ENCODE measurements around the gene GDNF. TPM values are rescaled to one million over a fixed set of nuclear protein-coding genes. Genes with fewer than 3 reads are reported as not detected.
"Not testable (repeated sequence)": the region's sequence is repeated elsewhere in the genome, so short reads cannot be mapped to it uniquely, and the experiment has no call there.

Gene GDNF
- total RNA-seq, 3 donors from 2014 or later (not counting 1 experiment from before 2014, with no cell fraction given) = not detected

DNA sequence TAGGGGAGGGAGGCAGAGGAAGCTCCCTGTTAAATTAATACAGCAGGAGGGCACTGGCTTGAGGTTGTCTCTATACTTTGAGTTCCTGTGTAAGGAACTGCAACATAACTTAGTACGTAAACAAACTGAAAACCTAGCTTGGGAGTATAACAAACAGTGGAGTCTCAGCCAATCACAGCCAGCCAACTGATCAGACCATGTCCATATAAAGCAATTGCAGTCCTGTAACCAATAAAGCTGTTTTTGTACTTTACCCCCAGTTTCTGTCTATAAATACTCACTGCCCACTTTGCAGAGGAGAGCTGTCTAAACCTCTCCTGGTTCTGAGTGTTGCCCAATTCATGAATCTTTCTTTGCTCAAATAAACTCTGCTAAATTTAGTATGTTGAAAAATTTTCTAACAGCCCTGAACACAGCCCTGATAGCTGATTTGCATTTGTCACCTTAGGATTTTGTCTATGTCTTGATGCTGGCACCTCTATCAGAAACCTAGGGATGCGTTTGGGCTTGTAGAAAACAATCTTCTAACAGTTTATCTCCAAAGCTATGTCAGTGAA is 39.9 kb downstream of the GDNF start:
- H3K4me1 ChIP-seq (ENCODE audit: control insufficient read depth, insufficient read depth, low read length) = no peaks in the 10 kb centered on the region
- no peaks in the 10 kb centered on the region for H3K4me1 Mint-ChIP-seq
- DNase-seq (no peak), ATAC-seq (no peak)
- H3K27ac Mint-ChIP-seq = no peak overlapping the region
- TF ChIP-seq, protein P1, sequence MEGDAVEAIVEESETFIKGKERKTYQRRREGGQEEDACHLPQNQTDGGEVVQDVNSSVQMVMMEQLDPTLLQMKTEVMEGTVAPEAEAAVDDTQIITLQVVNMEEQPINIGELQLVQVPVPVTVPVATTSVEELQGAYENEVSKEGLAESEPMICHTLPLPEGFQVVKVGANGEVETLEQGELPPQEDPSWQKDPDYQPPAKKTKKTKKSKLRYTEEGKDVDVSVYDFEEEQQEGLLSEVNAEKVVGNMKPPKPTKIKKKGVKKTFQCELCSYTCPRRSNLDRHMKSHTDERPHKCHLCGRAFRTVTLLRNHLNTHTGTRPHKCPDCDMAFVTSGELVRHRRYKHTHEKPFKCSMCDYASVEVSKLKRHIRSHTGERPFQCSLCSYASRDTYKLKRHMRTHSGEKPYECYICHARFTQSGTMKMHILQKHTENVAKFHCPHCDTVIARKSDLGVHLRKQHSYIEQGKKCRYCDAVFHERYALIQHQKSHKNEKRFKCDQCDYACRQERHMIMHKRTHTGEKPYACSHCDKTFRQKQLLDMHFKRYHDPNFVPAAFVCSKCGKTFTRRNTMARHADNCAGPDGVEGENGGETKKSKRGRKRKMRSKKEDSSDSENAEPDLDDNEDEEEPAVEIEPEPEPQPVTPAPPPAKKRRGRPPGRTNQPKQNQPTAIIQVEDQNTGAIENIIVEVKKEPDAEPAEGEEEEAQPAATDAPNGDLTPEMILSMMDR (IDR thresholded peaks at IDR 0.05) = no peak
- H3K36me3 Mint-ChIP-seq = no peaks in the 10 kb centered on the region
- no peaks in the 10 kb centered on the region for H3K27me3 ChIP-seq (ENCODE audit: control insufficient read depth, insufficient read depth, low read length)
- intact Hi-C loops (cut with micrococcal nuclease) = no loop called here
- no peaks in the 10 kb centered on the region for H3K9me3 ChIP-seq (ENCODE audit: control insufficient read depth, insufficient read depth, low read length)
- no peak overlapping the region for H3K4me3 Mint-ChIP-seq
- no peak overlapping the region for H3K4me3 ChIP-seq (ENCODE audit: low read length)
- H3K36me3 ChIP-seq (ENCODE audit: control insufficient read depth, insufficient read depth, low read length) = no peaks in the 10 kb centered on the region
- WGBS (ENCODE audit: insufficient coverage) = 87% methylated on average over 2 of the region's 2 CpGs
- peaks cover 3 to 6% of the 10 kb centered on the region in 2 donors for H3K27me3 Mint-ChIP-seq (ENCODE audit: low read depth in 2 of 2)
- H3K27ac ChIP-seq (ENCODE audit: low read length) = no peak overlapping the region
- peaks cover 0 to 5% of the 10 kb centered on the region in 2 donors for H3K9me3 Mint-ChIP-seq

DNA sequence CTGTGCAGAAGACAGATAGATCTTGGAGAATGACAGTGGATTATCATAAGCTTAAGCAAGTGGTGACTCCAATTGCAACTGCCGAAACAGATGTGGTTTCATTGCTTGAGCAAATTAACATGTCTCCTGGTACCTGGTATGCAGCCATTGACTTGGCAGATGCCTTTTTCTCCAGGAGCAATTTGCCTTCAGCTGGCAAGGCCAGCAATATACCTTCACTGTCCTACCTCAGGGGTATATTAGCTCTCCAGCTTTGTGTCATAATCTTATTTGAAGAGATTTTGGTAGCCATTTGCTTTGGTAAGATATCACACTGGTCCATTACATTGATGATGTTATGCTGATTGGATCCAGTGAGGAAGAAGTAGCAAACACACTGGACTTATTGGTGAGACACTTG is 43.4 kb downstream of the GDNF start:
- ATAC-seq; H3K27ac ChIP-seq (ENCODE audit: low read length); H3K9me3 ChIP-seq (ENCODE audit: control insufficient read depth, insufficient read depth, low read length); H3K27ac Mint-ChIP-seq; H3K4me1 Mint-ChIP-seq; intact Hi-C loops (cut with micrococcal nuclease); H3K4me3 Mint-ChIP-seq; H3K4me1 ChIP-seq (ENCODE audit: control insufficient read depth, insufficient read depth, low read length); H3K27me3 ChIP-seq (ENCODE audit: control insufficient read depth, insufficient read depth, low read length); DNase-seq; H3K36me3 ChIP-seq (ENCODE audit: control insufficient read depth, insufficient read depth, low read length); H3K4me3 ChIP-seq (ENCODE audit: low read length): not testable (repeated sequence)
- H3K27me3 Mint-ChIP-seq (ENCODE audit: low read depth in 2 of 2) = peaks cover 6 to 19% of the 10 kb centered on the region in 2 donors
- peaks cover 5 to 14% of the 10 kb centered on the region in 2 donors for H3K9me3 Mint-ChIP-seq
- H3K36me3 Mint-ChIP-seq = peaks cover 13% of the 10 kb centered on the region
- WGBS (ENCODE audit: insufficient coverage) = 97% methylated on average over 1 of the region's 1 CpG

DNA sequence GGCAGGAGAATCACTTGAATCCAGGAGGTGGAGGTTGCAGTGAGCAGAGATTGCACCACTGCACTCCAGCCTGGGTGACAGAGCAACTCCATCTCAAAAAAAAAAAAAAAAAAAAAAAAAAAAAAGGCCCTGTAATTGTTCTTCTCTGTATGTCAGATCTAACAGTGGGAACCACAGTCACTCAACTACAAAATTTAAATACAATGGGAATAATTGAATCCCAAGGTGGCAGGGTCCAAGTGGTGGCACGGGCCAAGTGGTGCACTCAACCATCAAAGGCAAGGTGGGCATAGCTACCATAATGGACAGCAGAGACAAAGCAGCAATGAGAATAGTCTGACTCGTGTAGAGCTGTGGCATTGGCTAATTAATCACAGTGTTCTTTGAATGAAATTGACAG is 44.5 kb downstream of the GDNF start:
- H3K4me1 Mint-ChIP-seq; DNase-seq; H3K4me3 Mint-ChIP-seq; H3K4me3 ChIP-seq (ENCODE audit: low read length); H3K36me3 ChIP-seq (ENCODE audit: control insufficient read depth, insufficient read depth, low read length); H3K9me3 ChIP-seq (ENCODE audit: control insufficient read depth, insufficient read depth, low read length); H3K27ac Mint-ChIP-seq; H3K27ac ChIP-seq (ENCODE audit: low read length); ATAC-seq; H3K27me3 ChIP-seq (ENCODE audit: control insufficient read depth, insufficient read depth, low read length); intact Hi-C loops (cut with micrococcal nuclease); H3K4me1 ChIP-seq (ENCODE audit: control insufficient read depth, insufficient read depth, low read length): not testable (repeated sequence)
- WGBS (ENCODE audit: insufficient coverage) = 75% methylated on average over 2 of the region's 2 CpGs
- Mint-ChIP-seq H3K36me3 (peaks cover 13% of the 10 kb centered on the region), H3K27me3 (ENCODE audit: low read depth in 2 of 2) (peaks cover 6 to 19% of the 10 kb centered on the region in 2 donors), H3K9me3 (peaks cover 5 to 12% of the 10 kb centered on the region in 2 donors)

DNA sequence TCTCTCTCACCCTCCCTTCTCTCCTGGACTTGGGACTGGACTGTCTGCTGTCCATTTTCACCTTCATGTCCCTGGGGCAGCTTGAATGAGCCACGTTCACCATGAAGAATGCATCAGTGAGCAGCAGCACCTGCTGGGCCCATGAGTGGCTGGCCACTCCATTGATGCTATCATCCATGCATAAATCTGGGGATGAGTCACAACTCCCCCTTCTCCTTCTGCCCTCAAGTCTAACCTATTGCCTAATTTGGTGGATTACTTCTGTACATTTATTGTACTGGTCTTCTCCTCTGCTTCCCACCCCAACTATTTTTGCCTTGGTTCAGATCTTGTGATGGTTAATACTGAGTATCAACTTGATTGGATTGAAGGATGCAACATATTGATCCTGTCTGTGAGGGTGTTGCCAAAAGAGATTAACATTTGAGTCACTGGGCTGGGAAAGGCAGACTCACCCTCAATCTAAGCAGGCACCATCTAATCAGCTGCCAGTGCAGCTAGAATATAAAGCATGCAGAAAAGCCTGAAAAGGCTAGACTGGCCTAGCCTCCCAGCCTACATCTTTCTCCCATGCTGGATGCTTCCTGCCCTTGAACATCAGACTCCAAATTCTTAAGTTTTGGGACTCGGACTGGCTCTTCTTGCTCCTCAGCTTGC is 46.7 kb downstream of the GDNF start:
- TF ChIP-seq, protein P1 (IDR thresholded peaks at IDR 0.05) = no peak
- no peaks in the 10 kb centered on the region for H3K4me1 Mint-ChIP-seq
- no peak overlapping the region for H3K27ac ChIP-seq (ENCODE audit: low read length)
- H3K36me3 ChIP-seq (ENCODE audit: control insufficient read depth, insufficient read depth, low read length) = no peaks in the 10 kb centered on the region
- H3K4me3 ChIP-seq (ENCODE audit: low read length) = no peak overlapping the region
- H3K27me3 ChIP-seq (ENCODE audit: control insufficient read depth, insufficient read depth, low read length) = no peaks in the 10 kb centered on the region
- H3K4me3 Mint-ChIP-seq = no peak overlapping the region
- H3K4me1 ChIP-seq (ENCODE audit: control insufficient read depth, insufficient read depth, low read length) = no peaks in the 10 kb centered on the region
- H3K27ac Mint-ChIP-seq = no peak overlapping the region
- no peak for DNase-seq
- no peak for ATAC-seq
- intact Hi-C loops (cut with micrococcal nuclease) = no loop called here
- H3K9me3 ChIP-seq (ENCODE audit: control insufficient read depth, insufficient read depth, low read length) = no peaks in the 10 kb centered on the region
- 75% methylated on average over 1 of the region's 2 CpGs for WGBS (ENCODE audit: insufficient coverage)
- peaks cover 7 to 19% of the 10 kb centered on the region in 2 donors for H3K27me3 Mint-ChIP-seq (ENCODE audit: low read depth in 2 of 2)
- peaks cover 5 to 11% of the 10 kb centered on the region in 2 donors for H3K9me3 Mint-ChIP-seq
- peaks cover 13% of the 10 kb centered on the region for H3K36me3 Mint-ChIP-seq
